ENCODE data around the gene FNDC5. TPM values are rescaled to one million over a fixed set of nuclear protein-coding genes. Genes with fewer than 3 reads are reported as not detected.

The FNDC5 gene
- total and polyA plus RNA-seq, 2 of the 13 experiments (the other 11 are each of a cell fraction or from before 2014, with no cell fraction given), result 1.4 to 3.1 TPM

GRCh38 chr1:32870615-32871363 is at the start of gene FNDC5 (continued):
- TF ChIP-seq ZNF687 (CRISPR knock-in tag; IDR thresholded peaks at IDR 0.05) (peak; percentile 34; the same call in 1 of the 2 replicates), ZNF225 (CRISPR knock-in tag; IDR thresholded peaks at IDR 0.05) (0 out of 2 replicates have a peak, but pooled peaks have one; percentile 28), MBNL3 (CRISPR knock-in tag; conservative IDR thresholded peaks at IDR 0.05) (no peak), ZNF253 (CRISPR knock-in tag; IDR thresholded peaks at IDR 0.05; ENCODE audit: borderline replicate concordance) (no peak), SMARCC2 (IDR thresholded peaks at IDR 0.05) (no peak)
- TF ChIP-seq, protein P1, sequence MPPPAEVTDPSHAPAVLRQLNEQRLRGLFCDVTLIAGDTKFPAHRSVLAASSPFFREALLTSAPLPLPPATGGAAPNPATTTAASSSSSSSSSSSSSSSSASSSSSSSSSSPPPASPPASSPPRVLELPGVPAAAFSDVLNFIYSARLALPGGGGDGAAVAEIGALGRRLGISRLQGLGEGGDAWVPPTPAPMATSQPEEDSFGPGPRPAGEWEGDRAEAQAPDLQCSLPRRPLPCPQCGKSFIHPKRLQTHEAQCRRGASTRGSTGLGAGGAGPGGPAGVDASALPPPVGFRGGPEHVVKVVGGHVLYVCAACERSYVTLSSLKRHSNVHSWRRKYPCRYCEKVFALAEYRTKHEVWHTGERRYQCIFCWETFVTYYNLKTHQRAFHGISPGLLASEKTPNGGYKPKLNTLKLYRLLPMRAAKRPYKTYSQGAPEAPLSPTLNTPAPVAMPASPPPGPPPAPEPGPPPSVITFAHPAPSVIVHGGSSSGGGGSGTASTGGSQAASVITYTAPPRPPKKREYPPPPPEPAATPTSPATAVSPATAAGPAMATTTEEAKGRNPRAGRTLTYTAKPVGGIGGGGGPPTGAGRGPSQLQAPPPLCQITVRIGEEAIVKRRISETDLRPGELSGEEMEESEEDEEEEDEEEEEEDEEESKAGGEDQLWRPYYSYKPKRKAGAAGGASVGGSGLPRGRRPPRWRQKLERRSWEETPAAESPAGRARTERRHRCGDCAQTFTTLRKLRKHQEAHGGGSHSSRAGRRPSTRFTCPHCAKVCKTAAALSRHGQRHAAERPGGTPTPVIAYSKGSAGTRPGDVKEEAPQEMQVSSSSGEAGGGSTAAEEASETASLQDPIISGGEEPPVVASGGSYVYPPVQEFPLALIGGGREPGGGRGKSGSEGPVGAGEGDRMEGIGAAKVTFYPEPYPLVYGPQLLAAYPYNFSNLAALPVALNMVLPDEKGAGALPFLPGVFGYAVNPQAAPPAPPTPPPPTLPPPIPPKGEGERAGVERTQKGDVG (CRISPR knock-in tag; IDR thresholded peaks at IDR 0.05; ENCODE audit: borderline replicate concordance), result no peak
- TF ChIP-seq, protein P2, sequence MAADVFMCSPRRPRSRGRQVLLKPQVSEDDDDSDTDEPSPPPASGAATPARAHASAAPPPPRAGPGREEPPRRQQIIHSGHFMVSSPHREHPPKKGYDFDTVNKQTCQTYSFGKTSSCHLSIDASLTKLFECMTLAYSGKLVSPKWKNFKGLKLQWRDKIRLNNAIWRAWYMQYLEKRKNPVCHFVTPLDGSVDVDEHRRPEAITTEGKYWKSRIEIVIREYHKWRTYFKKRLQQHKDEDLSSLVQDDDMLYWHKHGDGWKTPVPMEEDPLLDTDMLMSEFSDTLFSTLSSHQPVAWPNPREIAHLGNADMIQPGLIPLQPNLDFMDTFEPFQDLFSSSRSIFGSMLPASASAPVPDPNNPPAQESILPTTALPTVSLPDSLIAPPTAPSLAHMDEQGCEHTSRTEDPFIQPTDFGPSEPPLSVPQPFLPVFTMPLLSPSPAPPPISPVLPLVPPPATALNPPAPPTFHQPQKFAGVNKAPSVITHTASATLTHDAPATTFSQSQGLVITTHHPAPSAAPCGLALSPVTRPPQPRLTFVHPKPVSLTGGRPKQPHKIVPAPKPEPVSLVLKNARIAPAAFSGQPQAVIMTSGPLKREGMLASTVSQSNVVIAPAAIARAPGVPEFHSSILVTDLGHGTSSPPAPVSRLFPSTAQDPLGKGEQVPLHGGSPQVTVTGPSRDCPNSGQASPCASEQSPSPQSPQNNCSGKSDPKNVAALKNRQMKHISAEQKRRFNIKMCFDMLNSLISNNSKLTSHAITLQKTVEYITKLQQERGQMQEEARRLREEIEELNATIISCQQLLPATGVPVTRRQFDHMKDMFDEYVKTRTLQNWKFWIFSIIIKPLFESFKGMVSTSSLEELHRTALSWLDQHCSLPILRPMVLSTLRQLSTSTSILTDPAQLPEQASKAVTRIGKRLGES (CRISPR knock-in tag; IDR thresholded peaks at IDR 0.05; ENCODE audit: borderline replicate concordance), result no peak
- TF ChIP-seq, protein P3, sequence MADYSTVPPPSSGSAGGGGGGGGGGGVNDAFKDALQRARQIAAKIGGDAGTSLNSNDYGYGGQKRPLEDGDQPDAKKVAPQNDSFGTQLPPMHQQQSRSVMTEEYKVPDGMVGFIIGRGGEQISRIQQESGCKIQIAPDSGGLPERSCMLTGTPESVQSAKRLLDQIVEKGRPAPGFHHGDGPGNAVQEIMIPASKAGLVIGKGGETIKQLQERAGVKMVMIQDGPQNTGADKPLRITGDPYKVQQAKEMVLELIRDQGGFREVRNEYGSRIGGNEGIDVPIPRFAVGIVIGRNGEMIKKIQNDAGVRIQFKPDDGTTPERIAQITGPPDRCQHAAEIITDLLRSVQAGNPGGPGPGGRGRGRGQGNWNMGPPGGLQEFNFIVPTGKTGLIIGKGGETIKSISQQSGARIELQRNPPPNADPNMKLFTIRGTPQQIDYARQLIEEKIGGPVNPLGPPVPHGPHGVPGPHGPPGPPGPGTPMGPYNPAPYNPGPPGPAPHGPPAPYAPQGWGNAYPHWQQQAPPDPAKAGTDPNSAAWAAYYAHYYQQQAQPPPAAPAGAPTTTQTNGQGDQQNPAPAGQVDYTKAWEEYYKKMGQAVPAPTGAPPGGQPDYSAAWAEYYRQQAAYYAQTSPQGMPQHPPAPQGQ (CRISPR knock-in tag; IDR thresholded peaks at IDR 0.05; ENCODE audit: borderline replicate concordance), result no peak
